COR-L47 (cell line): ENCODE results near the gene PYGM.

ENCODE experiments used
- DNase-seq: peaks from one replicate; lab custom pipeline; 2025; lab: John Stamatoyannopoulos, UW

PYGM gene

DNA sequence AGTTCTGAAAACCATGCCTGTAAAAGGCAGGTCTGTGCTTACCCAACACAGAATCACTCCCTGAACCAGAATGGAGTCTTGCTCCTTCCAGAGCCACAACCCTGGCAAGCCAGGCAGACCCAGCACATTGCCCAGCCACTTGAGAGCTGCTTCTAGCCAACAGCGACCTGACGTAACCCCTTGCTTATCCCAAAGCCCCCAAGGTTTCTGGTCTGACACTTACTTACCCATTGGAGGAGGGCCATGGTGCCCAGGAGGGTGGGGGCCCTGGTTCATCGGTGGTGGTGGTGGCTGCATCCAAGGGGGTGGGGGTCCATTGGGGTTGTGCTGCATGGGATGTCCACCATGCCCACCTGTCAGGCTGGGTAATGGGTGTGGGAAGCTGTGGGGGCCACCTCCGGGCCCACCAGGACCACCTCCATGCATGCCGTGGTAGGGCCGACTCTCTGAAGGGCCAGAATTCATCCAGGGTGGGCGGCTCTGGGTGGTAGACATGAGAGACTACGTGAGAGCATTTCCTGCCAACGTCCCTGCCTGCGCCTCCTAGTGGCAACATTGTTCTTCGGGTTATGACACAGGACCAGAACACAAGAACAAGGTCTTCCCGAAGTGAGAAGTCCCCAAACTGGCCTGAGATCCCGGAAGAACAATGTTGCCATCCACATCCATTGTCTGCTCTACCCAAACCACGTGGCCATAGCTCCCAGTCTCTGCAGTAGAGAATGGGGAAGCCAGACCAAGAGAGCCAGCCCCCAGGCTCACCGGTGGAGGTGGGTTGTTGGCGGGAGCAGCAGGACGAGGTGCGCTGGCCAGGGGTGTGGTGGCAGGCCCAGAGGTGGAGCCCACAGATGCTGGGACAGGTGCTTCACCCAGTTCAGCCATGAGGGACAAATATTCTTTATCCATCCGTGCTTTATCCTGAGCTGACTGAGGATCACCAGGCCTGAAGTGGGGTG is 7.8 kb upstream of the PYGM start:
- peak; percentile 50 for DNase-seq

DNA sequence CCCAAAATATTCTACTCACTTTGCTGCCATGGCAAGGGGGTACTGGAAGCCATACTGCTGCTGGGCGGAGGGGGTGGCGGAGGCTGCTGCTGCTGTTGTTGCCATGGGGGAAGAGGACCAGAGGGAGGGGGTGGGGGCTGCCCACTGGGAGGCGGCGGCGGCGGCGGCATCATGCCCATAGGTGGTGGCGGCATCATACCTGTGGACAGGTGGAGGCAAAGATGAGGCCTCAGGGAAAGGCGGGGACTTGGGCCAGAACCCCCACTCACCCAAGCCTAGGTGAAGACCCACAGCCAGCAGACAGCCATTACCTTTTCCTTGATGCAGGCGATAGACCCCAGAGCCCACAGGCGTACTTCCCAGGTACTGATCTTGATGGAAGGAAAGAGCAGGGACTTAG is 7.1 kb upstream of the PYGM start:
- DNase-seq = no peak

GRCh38 chr11:64765851-64766665 is 6.3 kb upstream of the PYGM start:
- no peak for DNase-seq

- DNase-seq = no peak
Measured at GRCh38 chr11:64765291-64765850, 5.6 kb upstream of the PYGM start.

DNA sequence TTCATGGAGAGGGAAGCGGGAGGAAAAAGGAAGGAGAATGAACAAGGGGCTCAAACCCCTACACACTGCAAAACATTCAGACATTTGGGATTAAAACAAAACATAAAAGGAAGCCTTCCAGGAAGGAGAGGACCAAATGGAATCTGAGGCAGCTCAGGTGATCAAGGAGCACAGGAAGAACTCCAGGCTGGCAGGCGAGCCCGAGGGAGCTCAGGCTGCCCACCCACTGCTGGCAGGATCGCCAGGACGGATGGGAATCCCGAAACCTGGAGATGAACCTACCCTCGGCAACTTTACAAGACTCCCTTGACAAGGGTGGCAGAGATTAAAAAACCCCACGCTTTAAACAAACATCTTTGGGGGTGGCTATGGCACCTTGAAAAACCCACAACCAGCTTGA is 5.0 kb upstream of the PYGM start:
- no peak for DNase-seq

GRCh38 chr11:64764040-64764611 is 4.4 kb upstream of the PYGM start:
- no peak for DNase-seq

GRCh38 chr11:64763526-64764039 is 3.8 kb upstream of the PYGM start:
- no peak for DNase-seq

- DNase-seq = no peak
Measured at GRCh38 chr11:64762674-64763525, 3.1 kb upstream of the PYGM start.

GRCh38 chr11:64762277-64762673 is 2.5 kb upstream of the PYGM start:
- no peak for DNase-seq

- no peak for DNase-seq
Measured at GRCh38 chr11:64760759-64761420, 1.1 kb upstream of the PYGM start.

GRCh38 chr11:64759131-64759721 is 548 bp downstream of the PYGM start:
- DNase-seq = no peak

DNA sequence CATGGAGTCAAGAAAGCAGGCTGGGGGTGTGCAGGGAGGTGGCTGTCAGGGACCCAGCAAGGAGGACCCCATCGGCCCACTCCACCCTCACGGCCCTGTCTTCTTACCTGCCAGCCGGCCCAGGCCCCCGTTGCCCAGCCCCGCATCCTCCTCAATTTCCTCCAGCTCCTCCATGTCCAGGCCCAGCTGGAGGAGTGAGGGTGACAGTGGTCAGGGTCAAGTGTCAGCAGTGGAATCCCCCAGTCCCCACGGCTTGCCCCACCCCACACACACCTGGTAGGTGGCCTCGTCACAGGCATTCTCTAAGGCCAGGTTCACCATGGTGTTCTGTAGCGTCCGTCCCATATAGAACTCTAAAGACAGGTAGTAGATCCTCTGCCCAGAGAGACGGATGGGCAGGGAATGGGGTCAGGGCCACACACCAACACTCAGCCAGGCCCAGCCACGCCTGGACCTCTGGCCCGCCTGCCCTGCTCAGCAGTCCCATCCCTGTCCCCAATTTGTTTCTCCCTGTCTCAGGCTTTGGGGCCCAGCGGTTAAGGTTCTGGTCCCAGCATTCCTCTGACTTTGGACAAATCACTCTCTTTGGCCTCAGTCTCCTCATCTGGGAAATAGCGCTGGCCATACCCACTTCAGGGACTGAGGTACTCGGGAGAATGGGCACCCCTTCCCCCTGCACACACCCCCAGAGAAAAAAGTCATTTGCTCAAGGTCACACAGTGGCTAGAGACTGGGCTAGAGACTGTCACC is 1.3 kb downstream of the PYGM start:
- DNase-seq = no peak

DNA sequence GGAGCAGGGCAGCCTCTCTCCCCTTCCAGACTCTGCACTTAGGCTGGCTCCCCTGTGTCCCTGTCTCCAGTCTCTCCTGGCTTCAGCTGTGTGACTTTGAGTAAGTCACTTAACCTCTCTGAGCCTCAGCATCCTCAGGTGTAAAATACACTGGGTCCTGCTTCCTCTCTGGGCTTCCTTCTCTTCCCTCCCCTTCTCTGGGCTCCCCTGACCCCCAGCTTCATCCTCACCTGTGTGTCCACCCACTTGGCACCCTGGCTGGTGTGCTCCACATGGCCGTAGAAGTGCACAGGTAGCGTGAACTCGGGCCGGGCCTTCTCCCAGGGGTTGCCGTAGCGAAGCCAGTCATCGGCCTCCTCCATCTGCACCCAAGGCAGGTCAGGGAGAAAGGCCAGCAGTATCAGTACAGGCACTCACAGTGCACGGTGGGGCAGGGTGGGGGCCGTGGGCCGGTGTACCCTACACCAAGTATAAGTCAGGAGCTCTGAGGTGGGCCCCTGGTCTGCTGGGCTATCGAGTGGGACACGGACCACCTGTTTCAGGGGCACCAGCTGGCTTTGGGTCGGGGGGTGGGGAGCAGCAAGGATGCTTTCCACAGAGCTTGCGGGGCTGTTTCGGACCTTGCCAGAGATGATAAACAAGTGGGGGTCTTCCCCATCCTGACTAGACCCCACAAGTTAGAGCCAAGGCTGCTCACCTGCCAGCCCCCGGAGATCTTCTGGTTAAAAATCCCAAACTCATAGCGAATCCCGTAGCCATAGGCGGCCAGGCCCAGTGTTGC is 2.0 kb downstream of the PYGM start:
- DNase-seq = no peak

DNA sequence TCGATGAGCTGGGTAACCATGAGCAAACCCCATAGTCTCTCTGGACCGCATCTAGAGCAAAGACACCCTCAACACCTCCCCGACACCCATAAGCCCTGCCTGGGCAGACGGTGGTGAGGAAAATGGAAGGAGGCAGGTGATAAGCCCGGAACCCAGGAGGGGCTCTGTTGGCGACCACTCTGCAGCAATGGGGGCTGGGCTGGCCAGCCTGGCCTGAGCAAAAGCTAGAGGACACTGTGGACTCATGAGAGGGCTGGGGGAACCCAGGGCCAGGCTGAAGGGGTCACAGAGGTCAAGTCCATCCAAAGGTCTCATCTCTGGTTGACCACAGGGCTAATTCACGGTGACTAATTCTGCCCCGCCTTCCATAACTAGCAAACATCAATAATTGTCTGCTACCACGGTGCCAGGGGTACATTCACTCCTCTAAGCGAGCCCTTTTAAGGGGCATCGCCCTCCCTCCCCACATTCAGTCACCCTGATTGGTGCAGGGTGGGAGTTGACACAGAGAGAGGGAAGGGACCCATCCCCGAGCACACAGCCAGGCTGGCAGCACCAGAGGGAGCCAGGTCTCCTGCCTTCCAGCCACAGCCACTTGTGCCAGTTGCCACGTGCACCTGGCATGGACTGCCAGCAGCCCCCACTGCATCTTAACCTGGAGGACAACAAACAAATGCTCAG is 4.0 kb downstream of the PYGM start:
- no peak for DNase-seq

GRCh38 chr11:64754919-64755662 is 4.7 kb downstream of the PYGM start:
- DNase-seq = no peak

GRCh38 chr11:64754124-64754918 is 5.5 kb downstream of the PYGM start:
- no peak for DNase-seq
